Measurements from ENCODE around the gene PTPRD. TPM values are rescaled to one million over a fixed set of nuclear protein-coding genes. Genes with fewer than 3 reads are reported as not detected.
A peak's percentile ranks its signal among the peaks of the same experiment; 100 is the strongest.
"Not testable (repeated sequence)": the region's sequence is repeated elsewhere in the genome, so short reads cannot be mapped to it uniquely, and the experiment has no call there.

Gene PTPRD
- total RNA-seq, 3 donors from 2014 or later (not counting 1 experiment from before 2014, with no cell fraction given), result 0.05 to 0.68 TPM; not detected in 1

DNA sequence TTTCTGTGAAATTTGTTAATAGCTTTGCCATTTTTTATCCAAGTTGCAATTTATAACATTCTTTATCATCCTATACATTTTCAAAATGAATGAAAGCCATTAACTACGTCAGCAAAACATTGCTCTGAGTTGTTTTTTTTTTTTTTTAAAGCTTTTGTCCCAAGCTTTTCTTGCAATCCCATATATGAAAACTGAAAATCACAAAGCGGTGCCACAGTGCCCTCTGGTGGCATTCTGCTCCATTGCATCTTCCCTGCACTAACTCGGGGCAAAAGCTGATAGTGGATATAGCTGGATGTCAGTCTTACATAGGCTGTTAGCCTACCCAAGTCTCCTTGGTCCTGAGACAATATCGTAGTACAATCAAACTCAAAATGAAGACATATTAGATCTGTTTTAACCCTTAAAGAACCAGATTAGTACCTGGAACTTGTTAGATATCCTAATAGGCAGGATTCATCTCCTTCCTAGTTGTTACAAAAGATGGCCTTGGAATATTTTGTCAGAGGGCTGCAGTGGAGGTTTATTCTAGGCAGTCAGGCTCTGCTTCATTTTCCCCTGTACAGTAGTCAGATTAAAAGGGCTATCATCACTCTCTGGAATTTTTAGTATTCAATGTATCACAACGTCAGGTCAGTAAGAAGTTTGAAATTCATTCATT, 669.9 kb downstream of the PTPRD start:
- H3K36me3 Mint-ChIP-seq, result no peaks in the 10 kb centered on the region
- H3K27ac Mint-ChIP-seq, result no peak overlapping the region
- intact Hi-C loops (cut with micrococcal nuclease), result no loop called here
- Histone ChIP-seq H3K36me3 (ENCODE audit: control insufficient read depth, insufficient read depth, low read length) (no peaks in the 10 kb centered on the region), H3K4me1 (ENCODE audit: control insufficient read depth, insufficient read depth, low read length) (no peaks in the 10 kb centered on the region), H3K9me3 (ENCODE audit: control insufficient read depth, insufficient read depth, low read length) (no peaks in the 10 kb centered on the region), H3K27ac (ENCODE audit: low read length) (no peak overlapping the region), H3K4me3 (ENCODE audit: low read length) (no peak overlapping the region), H3K27me3 (ENCODE audit: control insufficient read depth, insufficient read depth, low read length) (no peaks in the 10 kb centered on the region)
- no peaks in the 10 kb centered on the region for H3K4me1 Mint-ChIP-seq
- DNase-seq (peak; percentile 16 to 59), ATAC-seq (peak in 1 of 3 donors; percentile 61)
- 8% methylated on average over 4 of the region's 5 CpGs for WGBS (ENCODE audit: insufficient coverage)
- H3K9me3 Mint-ChIP-seq, result no peaks in the 10 kb centered on the region
- TF ChIP-seq CTCF (IDR thresholded peaks at IDR 0.05), result peak; percentile 73
- no peak overlapping the region for H3K4me3 Mint-ChIP-seq
- H3K27me3 Mint-ChIP-seq (ENCODE audit: low read depth in 2 of 2), result no peaks in the 10 kb centered on the region

DNA sequence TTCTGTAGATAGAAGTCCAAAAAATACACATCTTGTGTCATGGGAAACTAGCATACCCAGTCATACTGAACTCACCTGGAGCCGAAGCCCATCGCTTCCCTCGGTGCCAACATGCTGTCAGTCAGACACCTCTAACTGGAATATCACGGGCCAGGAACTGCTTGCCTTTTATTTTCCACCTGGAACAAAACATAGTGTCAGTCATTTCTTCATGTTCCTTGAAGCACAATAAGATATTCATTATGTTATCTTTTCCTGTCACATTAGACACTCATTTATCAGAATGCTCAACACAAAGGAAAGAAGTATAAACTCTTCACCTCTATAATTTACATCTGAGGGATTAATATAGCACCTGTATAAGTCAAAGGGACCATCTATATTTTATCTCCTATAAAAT, 674.4 kb downstream of the PTPRD start:
- ATAC-seq, result no peak
- Histone ChIP-seq H3K36me3 (ENCODE audit: control insufficient read depth, insufficient read depth, low read length) (no peaks in the 10 kb centered on the region), H3K4me1 (ENCODE audit: control insufficient read depth, insufficient read depth, low read length) (no peaks in the 10 kb centered on the region), H3K4me3 (ENCODE audit: low read length) (no peak overlapping the region), H3K9me3 (ENCODE audit: control insufficient read depth, insufficient read depth, low read length) (no peaks in the 10 kb centered on the region), H3K27ac (ENCODE audit: low read length) (no peak overlapping the region), H3K27me3 (ENCODE audit: control insufficient read depth, insufficient read depth, low read length) (no peaks in the 10 kb centered on the region)
- H3K9me3 Mint-ChIP-seq, result no peaks in the 10 kb centered on the region
- no peaks in the 10 kb centered on the region for H3K27me3 Mint-ChIP-seq (ENCODE audit: low read depth in 2 of 2)
- no peaks in the 10 kb centered on the region for H3K4me1 Mint-ChIP-seq
- 95% methylated on average over 4 of the region's 4 CpGs for WGBS (ENCODE audit: insufficient coverage)
- DNase-seq, result no peak
- H3K4me3 Mint-ChIP-seq, result no peak overlapping the region
- intact Hi-C loops (cut with micrococcal nuclease), result no loop called here
- no peak overlapping the region for H3K27ac Mint-ChIP-seq
- no peaks in the 10 kb centered on the region for H3K36me3 Mint-ChIP-seq
- no peak for TF ChIP-seq CTCF (IDR thresholded peaks at IDR 0.05)

GRCh38 chr9:9931464-9931863, 681.3 kb downstream of the PTPRD start:
- H3K4me3 Mint-ChIP-seq; H3K27ac ChIP-seq (ENCODE audit: low read length); H3K4me1 ChIP-seq (ENCODE audit: control insufficient read depth, insufficient read depth, low read length); H3K27ac Mint-ChIP-seq; H3K4me3 ChIP-seq (ENCODE audit: low read length); intact Hi-C loops (cut with micrococcal nuclease); H3K27me3 Mint-ChIP-seq (ENCODE audit: low read depth in 2 of 2); H3K9me3 Mint-ChIP-seq; H3K9me3 ChIP-seq (ENCODE audit: control insufficient read depth, insufficient read depth, low read length); H3K36me3 ChIP-seq (ENCODE audit: control insufficient read depth, insufficient read depth, low read length); ATAC-seq; H3K4me1 Mint-ChIP-seq; DNase-seq; H3K27me3 ChIP-seq (ENCODE audit: control insufficient read depth, insufficient read depth, low read length); H3K36me3 Mint-ChIP-seq: not testable (repeated sequence)
- 100% methylated on average over 6 of the region's 16 CpGs for WGBS (ENCODE audit: insufficient coverage)

DNA sequence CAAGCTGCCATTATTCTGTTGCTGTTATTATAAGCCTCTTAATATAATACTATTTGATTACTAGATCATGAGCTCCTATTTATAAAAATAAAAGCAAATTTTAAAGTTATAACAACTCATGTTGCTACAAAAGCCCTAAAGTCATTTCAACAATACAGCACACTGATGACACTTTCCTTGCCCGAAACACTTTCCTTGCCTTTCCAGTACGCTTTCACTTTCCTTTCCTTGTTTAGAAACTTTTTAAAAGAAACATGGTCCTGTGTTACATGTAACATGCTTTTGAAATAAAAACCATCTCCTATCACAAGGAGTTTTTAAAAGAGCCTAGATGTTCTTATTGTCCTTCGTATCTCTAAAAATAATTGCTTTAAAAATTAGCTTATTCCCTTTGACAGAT, 688.4 kb downstream of the PTPRD start:
- TF ChIP-seq CTCF (IDR thresholded peaks at IDR 0.05), result no peak
- Histone ChIP-seq H3K27me3 (ENCODE audit: control insufficient read depth, insufficient read depth, low read length) (no peaks in the 10 kb centered on the region), H3K27ac (ENCODE audit: low read length) (no peak overlapping the region), H3K4me1 (ENCODE audit: control insufficient read depth, insufficient read depth, low read length) (no peaks in the 10 kb centered on the region), H3K36me3 (ENCODE audit: control insufficient read depth, insufficient read depth, low read length) (no peaks in the 10 kb centered on the region), H3K9me3 (ENCODE audit: control insufficient read depth, insufficient read depth, low read length) (no peaks in the 10 kb centered on the region), H3K4me3 (ENCODE audit: low read length) (peak overlapping the region; percentile 27)
- intact Hi-C loops (cut with micrococcal nuclease), result no loop called here
- Mint-ChIP-seq H3K27me3 (ENCODE audit: low read depth in 2 of 2) (no peaks in the 10 kb centered on the region), H3K4me1 (no peaks in the 10 kb centered on the region), H3K27ac (no peak overlapping the region), H3K4me3 (peak overlapping the region; percentile 45), H3K9me3 (peaks cover 2 to 3% of the 10 kb centered on the region in 2 donors), H3K36me3 (no peaks in the 10 kb centered on the region)
- DNase-seq (no peak), ATAC-seq (no peak)
- WGBS (ENCODE audit: insufficient coverage), result 15% methylated on average over 2 of the region's 3 CpGs
